HS-27A (cell line): Measurements from ENCODE around the gene OSBPL2.
A peak's percentile ranks its signal among the peaks of the same experiment; 100 is the strongest.

Experiments
- DNase-seq: peaks from one replicate; pipeline ENCODE4 v3.0.0-alpha.2; 2012; ENCODE audit warnings: low read depth, missing footprints

OSBPL2 gene

DNA sequence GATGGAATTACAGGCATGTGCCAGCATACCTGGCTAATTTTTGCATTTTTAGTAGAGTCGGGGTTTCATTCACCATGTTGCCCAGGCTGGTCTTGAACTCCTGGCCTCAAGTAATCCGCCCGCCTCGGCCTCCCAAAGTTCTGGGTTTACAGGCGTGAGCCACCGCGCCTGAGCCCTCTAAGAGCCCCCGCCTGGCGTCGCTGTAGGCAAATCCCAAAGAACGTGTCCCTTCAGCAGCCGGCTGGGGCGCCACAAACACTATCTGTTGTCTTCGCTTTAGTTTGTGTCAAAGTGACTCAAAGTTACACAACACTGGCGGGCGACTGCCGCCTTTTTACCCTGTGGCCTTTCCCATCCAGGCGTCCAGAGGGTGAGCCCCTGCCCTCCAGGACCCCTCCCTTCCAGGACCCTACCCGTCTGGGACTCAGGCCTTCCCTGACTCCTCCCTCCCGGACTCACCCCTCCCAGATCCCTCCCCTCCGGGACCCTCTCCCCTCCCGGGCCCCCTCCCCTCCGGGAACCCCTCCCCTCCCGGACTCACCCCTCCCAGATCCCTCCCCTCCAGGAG, 63.5 kb downstream of the OSBPL2 start:
- peak; percentile 65 for DNase-seq

- DNase-seq = peak; percentile 79
Measured at GRCh38 chr20:62302341-62303061, 64.2 kb downstream of the OSBPL2 start, which contains the start of gene ADRM1. TSS of gene ADRM1 (plus strand) at chr20:62302997. CDS start at chr20:62303569, 572 bp downstream.

DNA sequence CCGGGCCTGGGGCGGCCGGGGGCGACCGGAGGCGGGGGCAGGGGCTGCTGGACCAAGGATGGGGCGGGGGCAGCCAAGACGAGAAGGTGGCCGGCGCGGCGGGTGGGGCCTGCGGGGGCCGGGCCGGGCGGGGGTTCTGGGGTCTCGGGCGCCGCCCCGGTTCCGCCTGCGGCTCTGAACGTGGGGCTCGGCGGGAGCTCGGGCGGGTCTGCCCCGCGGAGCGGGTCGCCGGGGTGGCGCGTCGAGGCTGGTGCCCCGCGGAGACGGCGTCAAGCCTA, 64.7 kb downstream of the OSBPL2 start:
- no peak for DNase-seq

DNA sequence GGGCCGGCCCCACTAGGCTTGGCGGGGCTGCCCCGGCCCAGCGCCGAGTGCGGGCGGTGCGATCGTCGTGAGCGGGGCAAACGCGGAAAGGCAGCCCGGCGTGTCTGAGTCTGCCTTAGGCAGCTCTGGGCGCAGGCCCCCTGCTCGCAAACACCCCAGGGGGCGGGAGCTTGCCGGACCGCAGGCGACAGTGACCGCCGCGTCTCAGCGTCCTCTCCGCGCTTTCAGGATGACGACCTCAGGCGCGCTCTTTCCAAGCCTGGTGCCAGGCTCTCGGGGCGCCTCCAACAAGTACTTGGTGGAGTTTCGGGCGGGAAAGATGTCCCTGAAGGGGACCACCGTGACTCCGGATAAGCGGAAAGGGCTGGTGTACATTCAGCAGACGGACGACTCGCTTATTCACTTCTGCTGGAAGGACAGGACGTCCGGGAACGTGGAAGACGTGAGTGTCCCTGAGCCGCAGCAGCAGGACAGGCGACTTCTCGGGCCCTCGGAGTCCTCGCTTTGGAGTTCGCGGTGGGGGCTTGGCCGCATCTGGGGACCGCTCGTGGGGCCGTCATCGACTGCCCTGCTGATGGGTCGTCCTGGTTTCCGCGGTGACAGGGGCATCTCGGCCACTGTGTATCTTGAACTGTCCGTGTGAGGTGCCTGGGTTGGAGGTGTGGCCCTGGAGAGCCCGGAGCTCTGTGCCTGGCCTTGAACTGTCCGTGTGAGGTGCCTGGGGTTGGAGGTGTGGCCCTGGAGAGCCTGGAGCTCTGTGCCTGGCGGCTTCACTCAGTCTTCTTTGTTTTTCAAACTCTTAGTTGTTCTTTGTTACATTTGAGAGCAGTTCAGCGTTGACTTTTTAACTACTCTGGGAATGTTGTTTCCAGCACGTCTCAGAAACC, 65.3 kb downstream of the OSBPL2 start:
- no peak for DNase-seq

DNA sequence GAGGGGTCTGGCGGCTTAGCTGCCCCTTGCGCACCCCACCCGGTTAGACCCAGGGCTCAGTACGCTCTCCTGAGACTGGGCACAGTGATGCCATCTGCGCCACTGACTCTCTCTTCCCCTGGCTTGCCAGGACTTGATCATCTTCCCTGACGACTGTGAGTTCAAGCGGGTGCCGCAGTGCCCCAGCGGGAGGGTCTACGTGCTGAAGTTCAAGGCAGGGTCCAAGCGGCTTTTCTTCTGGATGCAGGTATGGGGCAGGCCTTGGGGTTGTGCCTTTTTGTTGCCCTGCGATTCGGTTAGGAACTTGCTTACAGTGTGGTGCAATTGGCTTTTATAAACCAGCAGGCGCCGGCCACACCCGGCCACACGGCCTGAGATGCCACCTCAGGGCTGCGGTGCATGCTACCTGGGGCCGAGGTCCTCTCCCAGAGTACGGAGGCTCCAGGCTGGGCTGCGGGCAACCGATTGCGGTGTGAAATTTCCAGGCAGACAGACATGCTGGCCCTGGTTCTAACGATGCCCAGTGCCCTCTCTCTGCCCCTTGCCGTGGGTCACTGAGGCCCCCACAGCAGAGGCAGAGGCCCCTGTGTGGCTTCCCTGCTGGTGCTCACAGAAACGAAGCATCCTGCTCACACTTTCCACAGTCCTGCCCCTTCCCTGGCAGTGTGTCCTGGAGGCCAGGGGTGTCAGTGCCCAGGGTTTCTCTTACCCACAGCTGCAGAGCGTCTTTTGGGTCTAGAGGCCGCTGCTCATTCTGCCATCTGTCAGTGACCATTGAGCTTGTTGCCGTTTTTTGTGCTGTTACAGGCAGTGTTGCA, 66.2 kb downstream of the OSBPL2 start:
- no peak for DNase-seq

- DNase-seq = no peak
Measured at GRCh38 chr20:62305149-62305764, 66.9 kb downstream of the OSBPL2 start.

DNA sequence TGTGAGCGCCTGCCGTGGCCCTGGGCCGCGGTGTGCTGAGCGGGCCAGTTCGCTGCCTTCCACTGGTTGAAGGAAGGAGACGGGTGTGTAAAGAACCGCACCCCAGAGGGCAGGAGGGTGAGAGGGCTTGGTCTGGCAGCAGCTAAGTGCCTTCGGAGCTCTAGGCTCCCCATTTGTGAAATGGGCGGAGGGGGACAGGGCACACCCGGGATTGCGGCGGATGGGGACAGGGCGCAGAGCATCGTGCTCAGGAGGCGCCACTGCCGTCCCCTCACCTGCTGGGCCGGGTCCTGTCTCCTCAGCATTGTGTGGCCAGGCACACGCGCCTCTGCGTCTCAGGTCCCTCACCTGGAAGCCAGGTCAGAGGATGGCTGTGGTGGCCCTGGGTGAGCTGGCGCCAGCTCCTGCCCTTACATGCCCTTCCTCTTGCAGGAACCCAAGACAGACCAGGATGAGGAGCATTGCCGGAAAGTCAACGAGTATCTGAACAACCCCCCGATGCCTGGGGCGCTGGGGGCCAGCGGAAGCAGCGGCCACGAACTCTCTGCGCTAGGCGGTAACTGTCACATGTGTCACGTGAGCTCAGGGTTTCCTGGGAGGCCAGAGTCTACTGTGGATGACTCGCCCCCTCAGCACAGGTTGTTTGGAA, 67.6 kb downstream of the OSBPL2 start:
- DNase-seq = no peak

DNA sequence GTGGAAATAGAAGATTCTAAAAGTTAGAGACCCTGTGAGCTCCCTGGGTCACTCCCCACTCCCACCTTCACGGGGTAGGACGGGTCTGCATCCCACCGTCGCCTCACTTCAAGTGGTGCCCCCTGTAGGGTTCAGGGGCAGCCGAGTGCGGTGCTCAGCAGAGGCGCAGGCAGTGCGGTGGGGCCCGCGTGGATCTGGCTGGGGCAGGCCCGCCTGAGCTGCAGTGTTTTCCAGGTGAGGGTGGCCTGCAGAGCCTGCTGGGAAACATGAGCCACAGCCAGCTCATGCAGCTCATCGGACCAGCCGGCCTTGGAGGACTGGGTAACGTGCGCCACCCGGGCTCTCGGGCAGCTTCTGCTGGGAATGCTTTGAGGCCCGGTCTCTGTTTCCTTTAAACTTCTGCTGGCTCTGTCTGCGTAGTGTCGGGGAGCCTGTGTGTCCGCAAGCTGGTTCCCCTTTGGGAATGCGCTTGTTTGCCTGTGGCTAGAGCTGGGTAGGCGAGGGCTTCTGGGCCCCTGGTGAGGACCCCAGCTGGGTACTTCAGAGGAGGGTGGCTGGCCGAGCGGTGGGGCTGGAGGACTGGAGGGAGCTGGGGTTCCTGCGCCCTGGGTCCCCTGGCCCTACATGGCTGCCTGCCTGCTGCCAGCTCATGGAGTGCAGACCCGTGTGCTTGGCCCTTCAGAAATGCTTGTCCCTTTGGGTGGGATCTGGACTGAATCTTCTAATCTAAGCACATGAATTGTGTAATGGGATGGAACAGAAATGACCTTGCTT, 68.3 kb downstream of the OSBPL2 start:
- no peak for DNase-seq

- no peak for DNase-seq
Measured at GRCh38 chr20:62307226-62308101, 69.1 kb downstream of the OSBPL2 start.

GRCh38 chr20:62308102-62308822, 69.9 kb downstream of the OSBPL2 start:
- DNase-seq = no peak

DNA sequence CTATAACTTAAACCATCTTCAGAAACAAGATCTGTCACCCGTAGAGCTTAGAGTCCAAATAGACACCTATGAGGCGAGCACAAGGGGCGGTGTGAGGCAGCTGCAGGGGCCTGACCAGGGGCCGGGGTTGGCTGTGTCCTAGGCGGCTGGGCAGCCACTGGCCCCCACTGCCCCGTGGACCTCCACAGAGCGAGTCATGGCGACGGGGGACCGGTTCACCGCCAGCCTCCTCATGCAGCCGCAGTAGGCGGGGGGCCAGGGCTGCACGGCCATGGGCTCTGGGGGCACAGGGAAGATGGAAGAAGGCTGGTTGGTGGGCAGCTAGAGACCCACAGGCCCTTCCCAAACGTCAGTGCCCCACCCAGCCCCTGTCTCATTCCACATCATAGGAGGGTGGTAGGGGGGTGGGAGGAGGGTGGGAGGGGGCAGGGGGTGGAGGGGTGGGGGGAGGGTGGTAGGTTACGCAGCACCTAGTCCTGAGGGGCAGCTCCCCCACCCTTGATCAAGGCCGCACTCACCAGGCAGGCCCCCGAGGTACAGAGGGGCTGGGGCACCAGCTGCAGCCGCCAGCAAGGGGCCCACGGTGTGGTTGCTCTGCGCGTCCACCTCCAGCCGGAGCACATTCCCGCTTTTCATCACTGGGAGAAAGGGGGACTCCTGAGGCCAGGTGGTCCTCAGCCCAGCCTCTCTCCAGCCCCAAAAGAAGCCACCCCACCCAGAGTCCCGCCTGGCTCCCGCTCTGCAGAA, 71.0 kb downstream of the OSBPL2 start:
- no peak for DNase-seq

GRCh38 chr20:62309947-62310756, 71.8 kb downstream of the OSBPL2 start:
- no peak for DNase-seq

DNA sequence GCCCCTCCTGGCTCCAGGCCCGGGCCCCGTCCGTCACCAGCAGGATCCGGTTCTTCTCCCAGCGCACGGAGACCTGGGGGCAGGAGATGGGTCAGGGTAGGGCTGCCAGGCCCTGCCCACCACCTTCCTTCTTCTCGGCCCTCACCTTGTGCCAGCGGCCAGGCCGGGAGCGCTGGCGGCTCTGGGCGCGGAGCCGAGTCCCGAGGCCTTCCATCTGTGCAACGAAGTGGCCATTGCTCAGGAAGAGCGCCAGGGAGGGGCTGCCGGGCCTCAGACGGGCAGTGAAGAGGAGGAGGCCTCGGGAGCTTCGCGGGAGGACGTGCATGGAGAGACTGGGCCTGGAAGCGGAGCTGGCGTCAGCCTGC, 72.4 kb downstream of the OSBPL2 start:
- no peak for DNase-seq

DNA sequence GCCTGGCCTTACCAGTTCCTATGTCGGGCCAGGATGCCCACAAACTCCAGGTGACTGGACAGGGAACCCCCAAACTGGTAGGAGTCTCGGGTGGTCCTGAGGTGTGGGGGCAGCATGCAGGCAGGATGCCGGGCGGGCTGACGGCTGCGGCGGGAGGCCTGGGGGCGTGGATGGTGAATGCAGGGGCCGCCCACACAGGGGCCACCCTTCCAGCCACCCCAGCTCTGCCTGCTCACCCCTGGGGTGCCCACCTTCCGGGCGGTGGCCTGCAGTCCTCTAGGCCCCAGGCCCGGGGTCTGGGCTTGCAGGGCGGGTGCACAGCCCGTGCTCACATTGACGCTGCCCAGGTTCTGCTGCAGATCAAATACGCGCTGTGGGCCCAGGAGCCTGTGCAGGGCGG, 72.8 kb downstream of the OSBPL2 start:
- DNase-seq = no peak

- no peak for DNase-seq
Measured at GRCh38 chr20:62311832-62312661, 73.7 kb downstream of the OSBPL2 start.

DNA sequence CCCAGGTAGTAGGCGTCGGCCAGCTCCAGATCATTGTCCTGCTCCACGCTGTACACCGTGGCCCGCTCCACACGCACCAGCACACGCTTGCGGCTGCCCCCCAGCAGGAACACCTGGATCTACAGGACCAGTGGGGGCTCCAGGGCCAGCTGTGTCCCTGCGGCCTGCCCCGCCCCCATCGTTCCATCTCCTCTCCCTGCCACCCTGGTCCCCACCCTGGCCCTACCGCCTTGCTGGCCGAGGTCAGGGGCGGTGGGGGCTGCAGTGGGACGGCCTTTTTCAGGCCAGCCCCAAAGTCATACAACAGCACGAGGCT, 74.3 kb downstream of the OSBPL2 start:
- DNase-seq = no peak

- no peak for DNase-seq
Measured at GRCh38 chr20:62313021-62313420, 74.7 kb downstream of the OSBPL2 start.
